Mesendoderm (in vitro differentiated cells): Measurements from ENCODE around the gene FAM171A1.
"Not testable (repeated sequence)": the region's sequence is repeated elsewhere in the genome, so short reads cannot be mapped to it uniquely, and the experiment has no call there.

Source experiments
- DNase-seq: peaks from one replicate; pipeline ENCODE4 v3.0.0; 2013
- H2AK5ac ChIP-seq: 2 replicates; pipeline ENCODE4 v1.6.1; 2013; ENCODE audit warnings: low read length, inconsistent platforms
- H2BK120ac ChIP-seq: 2 replicates; pipeline ENCODE4 v1.6.1; 2013; ENCODE audit warnings: low read depth, mild to moderate bottlenecking, low read length, moderate library complexity, mixed read lengths
- H2BK15ac ChIP-seq: replicated peaks from 2 replicates; pipeline ENCODE4 v1.6.1; 2013; ENCODE audit warnings: low read depth, mild to moderate bottlenecking, moderate library complexity
- H2BK5ac ChIP-seq: 2 replicates; pipeline ENCODE4 v1.6.1; 2013; ENCODE audit warnings: low read length, inconsistent platforms
- H3K18ac ChIP-seq: 2 replicates; pipeline ENCODE4 v1.6.1; 2013; ENCODE audit warnings: mild to moderate bottlenecking, low read length, mixed read lengths
- H3K23ac ChIP-seq: one replicate; pipeline ENCODE4 v1.6.1; 2013; ENCODE audit warnings: low read length
- H3K27ac ChIP-seq: 2 replicates; pipeline ENCODE4 v1.5.1; 2013; ENCODE audit warnings: low read depth, mild to moderate bottlenecking, inconsistent platforms, low read length, moderate library complexity
- H3K27me3 ChIP-seq: 2 replicates; pipeline ENCODE4 v1.6.1; 2013; ENCODE audit warnings: low read length, control low read depth, mild to moderate bottlenecking, inconsistent platforms; ENCODE audit not compliant: insufficient read depth, poor library complexity
- H3K36me3 ChIP-seq: 2 replicates; pipeline ENCODE4 v1.6.1; 2013; ENCODE audit warnings: low read length, inconsistent platforms; ENCODE audit not compliant: control insufficient read depth, insufficient read depth
- H3K4ac ChIP-seq: one replicate; pipeline ENCODE4 v1.6.1; 2013; ENCODE audit warnings: low read depth, mild to moderate bottlenecking, low read length, moderate library complexity
- H3K4me1 ChIP-seq: 2 replicates; pipeline ENCODE4 v1.6.1; 2013; ENCODE audit warnings: low read depth, low read length, inconsistent platforms; ENCODE audit not compliant: control insufficient read depth
- H3K4me2 ChIP-seq: 2 replicates; pipeline ENCODE4 v1.6.1; 2013; ENCODE audit warnings: low read length
- H3K4me3 ChIP-seq: 2 replicates; pipeline ENCODE4 v1.5.1; 2013; ENCODE audit warnings: mild to moderate bottlenecking, low read length
- H3K56ac ChIP-seq: one replicate; pipeline ENCODE4 v1.6.1; 2013; ENCODE audit warnings: low read length
- H3K79me1 ChIP-seq: 2 replicates; pipeline ENCODE4 v1.6.1; 2013; ENCODE audit warnings: low read length, inconsistent platforms
- H3K79me2 ChIP-seq: 2 replicates; pipeline ENCODE4 v1.6.1; 2013; ENCODE audit warnings: mild to moderate bottlenecking, low read length; ENCODE audit not compliant: control insufficient read depth, insufficient read depth
- H3K9ac ChIP-seq: 2 replicates; pipeline ENCODE4 v1.6.1; 2013; ENCODE audit warnings: low read length, inconsistent platforms
- H4K5ac ChIP-seq: one replicate; pipeline ENCODE4 v1.6.1; 2013; ENCODE audit warnings: low read length
- H4K8ac ChIP-seq: one replicate; pipeline ENCODE4 v1.6.1; 2013; ENCODE audit warnings: low read depth, mild to moderate bottlenecking, control low read depth, low read length, moderate library complexity
- WGBS: extraction: QIAGEN DNeasy Blood & Tissue Kit; methylation state at CpG from one replicate; pipeline ENCODE4 v1.1.7; 2013; ENCODE audit warnings: low lambda C conversion rate, missing lambda C conversion rate; ENCODE audit not compliant: insufficient coverage; ENCODE audit errors: extremely low coverage; 5-methylcytosine and 5-hydroxymethylcytosine counted together

FAM171A1 gene

DNA sequence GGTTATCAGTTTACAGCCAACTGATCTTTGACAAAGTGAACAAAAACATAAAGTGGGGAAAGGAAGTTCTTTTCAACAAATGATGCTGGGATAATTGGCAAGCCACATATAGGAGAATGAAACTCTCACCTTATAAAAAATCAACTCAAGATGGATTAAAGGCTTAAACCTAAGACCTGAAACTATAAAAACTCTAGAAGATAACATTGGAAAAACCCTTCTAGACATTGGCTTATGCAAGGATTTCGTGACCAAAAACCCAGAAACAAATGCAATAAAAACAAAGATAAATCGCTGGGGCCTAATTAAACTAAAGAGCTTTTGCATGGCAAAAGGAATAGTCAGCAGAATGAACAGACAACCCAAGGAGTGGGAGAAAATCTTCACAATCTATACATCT is 38.3 kb upstream of the FAM171A1 start:
- not testable (repeated sequence) for H3K79me2 ChIP-seq, H3K4me1 ChIP-seq, DNase-seq, H2BK5ac ChIP-seq, H3K79me1 ChIP-seq, H3K4me2 ChIP-seq, H4K8ac ChIP-seq, H2BK15ac ChIP-seq, H3K27ac ChIP-seq, H2BK120ac ChIP-seq, H3K23ac ChIP-seq, H2AK5ac ChIP-seq, H3K4me3 ChIP-seq, H3K27me3 ChIP-seq, H3K18ac ChIP-seq, H3K36me3 ChIP-seq, H4K5ac ChIP-seq, H3K56ac ChIP-seq, H3K4ac ChIP-seq, H3K9ac ChIP-seq
- no CpG with 5 or more reads among the region's 2 CpGs for WGBS

DNA sequence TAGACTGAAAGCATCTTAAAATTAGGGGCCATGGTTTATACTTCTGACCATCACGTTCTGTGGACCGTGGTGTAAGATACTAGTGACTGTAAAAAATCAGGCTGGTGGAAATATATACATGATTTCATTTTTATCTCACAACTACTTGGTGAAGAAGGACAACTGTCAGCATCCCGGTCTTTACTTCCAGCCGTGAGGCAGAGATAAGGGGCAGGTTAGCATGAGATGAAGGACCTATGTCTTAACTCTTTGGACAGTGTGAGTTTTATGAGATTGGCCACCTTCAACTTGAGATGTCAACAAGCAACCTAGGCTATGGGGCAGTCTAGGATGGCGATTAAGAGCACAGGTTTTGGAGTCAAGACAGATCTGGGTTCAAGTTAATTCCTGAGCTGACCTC is 37.5 kb upstream of the FAM171A1 start:
- no peaks in the 10 kb centered on the region for H3K4me1 ChIP-seq
- no peak overlapping the region for H4K5ac ChIP-seq
- H3K36me3 ChIP-seq: no peaks in the 10 kb centered on the region
- H3K4me3 ChIP-seq: no peak overlapping the region
- H3K9ac ChIP-seq: no peak overlapping the region
- H2AK5ac ChIP-seq: no peak overlapping the region
- no peak overlapping the region for H3K18ac ChIP-seq
- H2BK15ac ChIP-seq: no peak overlapping the region
- H3K79me1 ChIP-seq: no peaks in the 10 kb centered on the region
- H3K79me2 ChIP-seq: no peaks in the 10 kb centered on the region
- no peak overlapping the region for H4K8ac ChIP-seq
- no peak for DNase-seq
- no peak overlapping the region for H2BK120ac ChIP-seq
- no peaks in the 10 kb centered on the region for H3K27me3 ChIP-seq
- H3K23ac ChIP-seq: no peak overlapping the region
- no peak overlapping the region for H3K56ac ChIP-seq
- no CpG with 5 or more reads among the region's 5 CpGs for WGBS
- no peak overlapping the region for H3K4me2 ChIP-seq
- H3K27ac ChIP-seq: no peak overlapping the region
- H2BK5ac ChIP-seq: no peak overlapping the region
- H3K4ac ChIP-seq: no peak overlapping the region

DNA sequence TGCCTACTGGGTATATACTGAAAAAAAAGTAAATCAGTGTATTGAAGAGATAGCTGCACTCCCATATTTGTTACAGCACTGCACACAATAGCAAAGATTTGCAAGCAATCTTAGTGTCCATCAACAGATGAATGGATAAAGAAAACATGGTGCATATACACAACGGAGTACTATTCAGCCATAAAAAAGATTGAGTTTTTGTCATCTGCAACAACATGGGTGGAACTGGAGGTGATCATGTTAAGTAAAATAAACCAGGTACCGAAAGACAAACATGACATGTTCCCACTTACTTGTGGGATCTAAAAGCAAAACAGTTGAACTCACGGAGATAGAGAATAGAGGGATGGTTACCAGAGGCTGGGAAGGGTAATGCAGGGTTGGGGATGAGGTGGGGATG is 34.2 kb upstream of the FAM171A1 start:
- Histone ChIP-seq H3K18ac (no peak overlapping the region), H3K27me3 (no peaks in the 10 kb centered on the region), H3K4me2 (no peak overlapping the region), H3K23ac (no peak overlapping the region), H3K4ac (no peak overlapping the region), H3K4me1 (no peaks in the 10 kb centered on the region), H3K79me2 (no peaks in the 10 kb centered on the region), H3K4me3 (no peak overlapping the region), H4K5ac (no peak overlapping the region), H3K56ac (no peak overlapping the region), H3K79me1 (no peaks in the 10 kb centered on the region), H2BK5ac (no peak overlapping the region), H4K8ac (no peak overlapping the region), H2AK5ac (no peak overlapping the region), H3K27ac (no peak overlapping the region), H2BK15ac (no peak overlapping the region), H3K36me3 (no peaks in the 10 kb centered on the region), H3K9ac (no peak overlapping the region), H2BK120ac (no peak overlapping the region)
- no peak for DNase-seq
- WGBS: no CpG with 5 or more reads among the region's 3 CpGs

DNA sequence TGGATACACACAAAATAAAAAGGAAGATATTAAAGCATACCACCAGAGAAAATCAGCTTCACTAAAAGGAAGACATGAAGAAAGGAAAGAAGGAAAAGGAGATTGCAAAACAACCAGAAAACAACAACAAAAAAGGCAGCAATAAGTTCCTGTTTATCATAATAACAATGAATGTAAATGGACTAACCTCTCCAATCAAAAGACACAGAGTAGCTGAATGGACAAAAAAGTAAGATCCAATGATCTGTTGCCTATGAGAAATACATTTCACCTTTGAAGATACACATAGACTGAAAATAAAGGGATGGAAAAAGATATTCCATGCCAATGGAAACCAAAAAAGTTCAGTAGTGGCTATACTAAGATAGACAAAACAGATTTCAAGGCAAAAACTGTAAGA is 30.3 kb upstream of the FAM171A1 start:
- H2BK120ac ChIP-seq: no peak overlapping the region
- no peaks in the 10 kb centered on the region for H3K79me2 ChIP-seq
- H3K79me1 ChIP-seq: no peaks in the 10 kb centered on the region
- H3K56ac ChIP-seq: no peak overlapping the region
- no peaks in the 10 kb centered on the region for H3K4me1 ChIP-seq
- H2BK5ac ChIP-seq: no peak overlapping the region
- H2BK15ac ChIP-seq: no peak overlapping the region
- H4K5ac ChIP-seq: no peak overlapping the region
- H3K27me3 ChIP-seq: no peaks in the 10 kb centered on the region
- H3K4ac ChIP-seq: no peak overlapping the region
- H3K4me2 ChIP-seq: no peak overlapping the region
- H2AK5ac ChIP-seq: no peak overlapping the region
- no peak overlapping the region for H3K18ac ChIP-seq
- H3K9ac ChIP-seq: no peak overlapping the region
- H3K23ac ChIP-seq: no peak overlapping the region
- H3K27ac ChIP-seq: no peak overlapping the region
- H4K8ac ChIP-seq: no peak overlapping the region
- no peak overlapping the region for H3K4me3 ChIP-seq
- DNase-seq: no peak
- H3K36me3 ChIP-seq: no peaks in the 10 kb centered on the region

DNA sequence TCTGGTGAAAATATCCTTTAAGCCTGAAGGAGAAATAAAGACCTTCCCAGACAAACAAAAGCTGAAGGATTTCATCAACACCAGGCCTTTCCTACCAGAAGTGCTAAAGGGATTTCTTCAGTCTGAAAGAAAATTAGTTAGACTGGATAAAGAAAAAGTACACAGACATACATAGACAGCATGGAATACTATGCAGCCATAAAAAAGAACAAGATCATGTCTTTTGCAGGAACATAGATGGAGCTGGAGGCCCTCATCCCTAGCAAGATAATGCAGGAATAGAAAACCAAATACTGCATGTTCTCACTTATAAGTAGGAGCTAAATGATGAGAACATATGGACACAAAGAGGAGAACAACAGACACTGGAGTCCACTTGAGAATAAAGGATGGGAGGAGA is 29.4 kb upstream of the FAM171A1 start:
- H3K27me3 ChIP-seq, H3K79me2 ChIP-seq, H3K27ac ChIP-seq, H3K23ac ChIP-seq, H3K4me1 ChIP-seq, H2AK5ac ChIP-seq, H3K4me3 ChIP-seq, H3K36me3 ChIP-seq, H2BK5ac ChIP-seq, H3K4me2 ChIP-seq, H4K8ac ChIP-seq, H3K79me1 ChIP-seq, H2BK120ac ChIP-seq, H3K4ac ChIP-seq, H3K56ac ChIP-seq, H3K9ac ChIP-seq, H4K5ac ChIP-seq, H3K18ac ChIP-seq, DNase-seq, H2BK15ac ChIP-seq: not testable (repeated sequence)

DNA sequence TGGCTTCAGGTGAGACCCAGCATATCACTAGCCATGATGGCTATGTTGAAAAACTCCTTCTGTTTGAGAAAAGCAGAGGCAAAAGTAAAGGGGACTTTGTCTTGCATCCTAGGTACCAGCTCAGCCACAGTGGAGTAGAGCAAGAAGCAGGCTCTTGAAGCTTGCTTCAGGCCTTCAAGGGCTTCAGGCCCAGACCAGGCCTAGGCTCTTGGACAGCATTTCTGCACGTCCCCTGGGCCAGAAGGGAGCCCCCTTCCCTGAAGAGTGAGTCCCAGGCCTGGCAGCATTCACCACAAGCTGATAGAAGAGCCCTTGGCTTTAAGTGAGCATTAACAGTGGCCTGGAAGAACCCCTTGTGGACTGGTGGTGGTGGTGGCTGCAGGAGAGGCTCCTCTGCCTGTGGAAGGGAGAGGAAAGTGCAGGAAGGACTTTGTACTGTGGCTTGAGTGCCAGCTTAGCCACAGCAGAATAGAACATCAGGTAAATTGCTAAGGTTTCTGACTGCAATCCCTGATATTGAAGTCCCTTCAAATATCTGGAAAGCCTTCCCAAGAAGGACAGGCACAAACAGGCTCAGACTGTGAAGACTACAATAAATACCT is 28.1 kb upstream of the FAM171A1 start:
- Histone ChIP-seq H3K4me3 (no peak overlapping the region), H2BK120ac (no peak overlapping the region)

More for the DNA sequence above, 28.1 kb upstream of the FAM171A1 start:
- H3K79me2 ChIP-seq: no peaks in the 10 kb centered on the region
- no peaks in the 10 kb centered on the region for H3K4me1 ChIP-seq
- no peak overlapping the region for H2BK15ac ChIP-seq
- H3K27me3 ChIP-seq: no peaks in the 10 kb centered on the region
- no peak overlapping the region for H4K5ac ChIP-seq
- H3K79me1 ChIP-seq: no peaks in the 10 kb centered on the region
- WGBS: no CpG with 5 or more reads among the region's 1 CpG
- H3K36me3 ChIP-seq: no peaks in the 10 kb centered on the region
- no peak overlapping the region for H3K4me2 ChIP-seq
- H3K56ac ChIP-seq: no peak overlapping the region
- H3K9ac ChIP-seq: no peak overlapping the region
- H3K23ac ChIP-seq: no peak overlapping the region
- no peak overlapping the region for H3K27ac ChIP-seq
- DNase-seq: no peak
- H4K8ac ChIP-seq: no peak overlapping the region
- H2AK5ac ChIP-seq: no peak overlapping the region
- H2BK5ac ChIP-seq: no peak overlapping the region
- no peak overlapping the region for H3K4ac ChIP-seq
- H3K18ac ChIP-seq: no peak overlapping the region
